Cardiac muscle cell (in vitro differentiated cells and primary cell): ENCODE measurements around the gene RAD54L. TPM values are rescaled to one million over a fixed set of nuclear protein-coding genes. Genes with fewer than 3 reads are reported as not detected.

Experiments used
- DNase-seq, 2 donors: peaks; one replicate each; pipeline versions ENCODE4 v3.0.0 to v3.0.0-alpha.2; 2010 to 2017; ENCODE audit warnings: low read depth in 1 of 2, low spot score in 1 of 2
- H3K27ac ChIP-seq: fragments of 200-600 bp; sonication (generic); 2 replicates; pipeline ENCODE4 v1.5.1; 2016
- H3K27me3 ChIP-seq: fragments of 200-600 bp; sonication (generic); 2 replicates; pipeline ENCODE4 v1.6.0; 2016; ENCODE audit warnings: control low read depth
- H3K36me3 ChIP-seq: fragments of 200-600 bp; sonication (generic); 2 replicates; pipeline ENCODE4 v1.5.1; 2016; ENCODE audit warnings: control low read depth
- H3K4me1 ChIP-seq: fragments of 200-600 bp; sonication (generic); 2 replicates; pipeline ENCODE4 v1.8.1; 2017; ENCODE audit warnings: low read depth, mild to moderate bottlenecking, mixed run types
- H3K4me3 ChIP-seq: fragments of 200-600 bp; sonication (generic); 2 replicates; pipeline ENCODE4 v1.5.1; 2016; ENCODE audit warnings: mild to moderate bottlenecking
- H3K9me3 ChIP-seq: fragments of 200-600 bp; sonication (generic); 2 replicates; pipeline ENCODE4 v1.5.1; 2017; ENCODE audit warnings: low read depth, mild to moderate bottlenecking, control low read depth
- polyA plus RNA-seq: library from polyadenylated mRNA; unstranded; fragments of >200 nt; fragmentation: Nextera tagmentation; extraction: Ambion mirVana; gene quantifications from 2 replicates; pipeline ENCODE4 v1.2.1, GENCODE V29; 2016
- total RNA-seq: library from RNA; depleted of rRNA; stranded (reverse); fragments of >200 nt; gene quantifications from 2 replicates; pipeline ENCODE4 v1.2.3, GENCODE V29; 2016
- TF ChIP-seq, protein P1 (sequence below): IDR thresholded peaks from 2 replicates; pipeline ENCODE4 v1.5.1; 2012; ENCODE audit warnings: low read depth, mild to moderate bottlenecking, low read length

Gene RAD54L
- 2.5 and 3.3 TPM in 2 replicates for total RNA-seq
- polyA plus RNA-seq: 5.9 and 13.6 TPM in 2 replicates

GRCh38 chr1:46247436-46248121 is at the start of gene RAD54L:
Gene RAD54L, plus strand, starts transcription at chr1:46247763. Its CDS starts 643 bp downstream, at chr1:46248406.
- TF ChIP-seq, protein P1, sequence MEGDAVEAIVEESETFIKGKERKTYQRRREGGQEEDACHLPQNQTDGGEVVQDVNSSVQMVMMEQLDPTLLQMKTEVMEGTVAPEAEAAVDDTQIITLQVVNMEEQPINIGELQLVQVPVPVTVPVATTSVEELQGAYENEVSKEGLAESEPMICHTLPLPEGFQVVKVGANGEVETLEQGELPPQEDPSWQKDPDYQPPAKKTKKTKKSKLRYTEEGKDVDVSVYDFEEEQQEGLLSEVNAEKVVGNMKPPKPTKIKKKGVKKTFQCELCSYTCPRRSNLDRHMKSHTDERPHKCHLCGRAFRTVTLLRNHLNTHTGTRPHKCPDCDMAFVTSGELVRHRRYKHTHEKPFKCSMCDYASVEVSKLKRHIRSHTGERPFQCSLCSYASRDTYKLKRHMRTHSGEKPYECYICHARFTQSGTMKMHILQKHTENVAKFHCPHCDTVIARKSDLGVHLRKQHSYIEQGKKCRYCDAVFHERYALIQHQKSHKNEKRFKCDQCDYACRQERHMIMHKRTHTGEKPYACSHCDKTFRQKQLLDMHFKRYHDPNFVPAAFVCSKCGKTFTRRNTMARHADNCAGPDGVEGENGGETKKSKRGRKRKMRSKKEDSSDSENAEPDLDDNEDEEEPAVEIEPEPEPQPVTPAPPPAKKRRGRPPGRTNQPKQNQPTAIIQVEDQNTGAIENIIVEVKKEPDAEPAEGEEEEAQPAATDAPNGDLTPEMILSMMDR: no peak
- DNase-seq: peak; percentile 99
- peak within 1 kb of the TSS; percentile 81 for H3K27ac ChIP-seq
- no peaks in the 10 kb centered on the region for H3K9me3 ChIP-seq
- no peaks in the 10 kb centered on the region for H3K27me3 ChIP-seq
- H3K4me1 ChIP-seq: no peaks in the 10 kb centered on the region
- H3K4me3 ChIP-seq: peak within 1 kb of the TSS; percentile 77
- peaks cover 3% of the 10 kb centered on the region for H3K36me3 ChIP-seq

DNA sequence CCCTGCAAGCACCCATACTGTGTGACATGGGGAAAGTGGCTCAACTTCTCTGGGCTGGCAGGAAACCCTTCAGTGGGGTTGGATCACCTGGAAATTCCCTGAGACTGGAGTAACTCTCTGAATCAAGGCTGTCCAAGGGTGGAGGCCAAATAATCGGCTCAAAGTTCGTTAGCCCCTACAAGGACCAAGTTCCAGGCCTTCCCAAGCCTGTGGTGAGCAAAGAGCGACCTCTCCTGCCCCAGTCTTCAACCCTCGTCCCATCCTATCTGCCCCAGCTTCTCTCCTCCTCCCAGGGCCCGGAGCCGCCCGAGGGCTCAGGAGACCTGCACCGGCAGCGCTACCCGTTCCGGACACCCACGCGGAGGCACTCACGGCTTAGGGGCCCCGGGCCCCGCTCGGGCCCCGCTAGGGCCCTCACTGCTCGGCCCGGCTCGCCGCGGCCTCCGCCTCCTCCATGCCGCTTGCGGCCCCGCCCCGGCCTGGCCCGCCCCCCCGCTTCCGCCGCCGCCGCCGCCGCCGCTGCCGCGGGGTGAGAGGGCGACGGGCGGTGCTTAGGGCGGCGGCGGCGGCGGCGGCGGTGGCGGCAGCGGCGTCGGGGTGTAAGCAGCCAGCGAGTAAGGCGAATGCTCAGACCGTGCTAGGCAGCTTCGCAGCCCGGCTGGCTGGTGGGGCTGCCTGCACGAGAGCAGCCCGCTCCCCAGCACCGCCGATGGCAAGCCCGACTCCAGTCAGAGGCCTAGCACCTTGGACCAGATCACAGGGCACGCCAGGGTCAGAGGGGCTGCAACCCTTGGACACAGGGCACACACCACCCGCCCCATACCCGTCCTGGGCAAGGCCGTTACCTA is 49.4 kb upstream of the RAD54L start, which contains the start of gene POMGNT1:
POMGNT1 (minus strand) TSS at position 471 of the 848 bp plus-strand sequence. CDS start 613 bp downstream, outside the sequence.
- Histone ChIP-seq H3K9me3 (no peaks in the 10 kb centered on the region), H3K27ac (peak within 1 kb of the TSS; percentile 88), H3K4me1 (peaks cover 3% of the 10 kb centered on the region), H3K27me3 (no peaks in the 10 kb centered on the region), H3K4me3 (peak within 1 kb of the TSS; percentile 89), H3K36me3 (peaks cover 7% of the 10 kb centered on the region)
- DNase-seq: peak; percentile 76 to 83
- TF ChIP-seq, protein P1: no peak

- DNase-seq: no peak
- Histone ChIP-seq H3K27me3 (no peaks in the 10 kb centered on the region), H3K9me3 (no peaks in the 10 kb centered on the region), H3K4me1 (peaks cover 6% of the 10 kb centered on the region), H3K36me3 (peaks cover 3% of the 10 kb centered on the region), H3K4me3 (no peak overlapping the region), H3K27ac (peak overlapping the region; percentile 88)
- TF ChIP-seq, protein P1: no peak
Observed at GRCh38 chr1:46199233-46199749, 48.3 kb upstream of the RAD54L start.

DNA sequence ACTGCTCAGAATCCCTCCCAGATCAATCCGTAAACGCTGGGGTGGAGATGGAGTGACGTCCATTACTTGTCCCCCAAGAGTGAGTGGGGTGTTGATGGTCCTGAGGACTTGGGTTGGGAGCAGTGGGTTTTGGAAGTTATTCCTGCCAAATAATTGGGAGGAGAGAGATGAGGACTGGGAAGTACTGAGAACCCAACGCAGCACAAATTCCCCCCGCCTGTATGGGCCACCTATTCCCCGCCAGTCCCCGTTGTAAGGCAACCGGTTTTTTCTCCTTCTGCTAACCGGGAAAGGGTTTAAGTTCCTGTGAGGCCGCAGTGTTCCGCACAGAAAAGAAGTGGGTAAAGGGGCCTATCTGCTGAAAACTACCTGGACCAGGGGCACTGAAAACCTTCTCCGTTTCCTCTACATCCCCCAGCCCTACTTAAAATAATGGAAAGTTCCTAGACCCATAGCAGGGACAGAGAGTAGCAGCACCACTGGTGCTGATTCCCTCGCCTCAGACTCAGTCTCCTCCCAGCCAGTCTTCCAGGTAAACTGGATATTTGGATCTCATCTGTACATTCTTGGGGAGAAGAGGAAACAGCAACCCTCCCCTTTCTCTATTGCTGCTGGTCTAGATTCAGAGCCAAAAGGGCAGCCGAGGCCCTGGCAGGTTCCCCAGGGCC is 43.7 kb upstream of the RAD54L start:
- H3K9me3 ChIP-seq: no peaks in the 10 kb centered on the region
- H3K27me3 ChIP-seq: no peaks in the 10 kb centered on the region
- H3K4me1 ChIP-seq: peaks cover 8% of the 10 kb centered on the region
- H3K36me3 ChIP-seq: no peaks in the 10 kb centered on the region
- H3K27ac ChIP-seq: no peak overlapping the region
- TF ChIP-seq, protein P1: no peak
- peak overlapping the region; percentile 87 for H3K4me3 ChIP-seq
- DNase-seq: peak in 1 of 2 donors; percentile 33

DNA sequence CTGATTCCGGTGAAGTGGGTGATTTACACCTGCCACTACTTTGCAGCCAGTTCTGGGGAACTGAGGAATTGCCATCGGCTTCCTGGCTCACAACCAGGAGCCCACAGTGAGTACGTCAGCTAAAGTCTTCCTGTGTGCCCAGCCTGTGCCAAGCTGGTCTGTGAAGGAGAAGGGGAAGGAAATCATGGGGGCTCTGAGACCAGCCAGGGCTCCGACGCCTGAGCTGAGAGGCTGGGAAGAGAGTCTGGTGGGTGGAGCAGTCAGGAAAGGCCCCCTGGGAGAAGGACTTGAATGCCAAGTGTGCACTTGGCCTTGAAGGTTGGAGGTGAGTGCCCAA is 43.2 kb upstream of the RAD54L start:
- no peaks in the 10 kb centered on the region for H3K27me3 ChIP-seq
- no peaks in the 10 kb centered on the region for H3K9me3 ChIP-seq
- peaks cover 8% of the 10 kb centered on the region for H3K4me1 ChIP-seq
- TF ChIP-seq, protein P1: no peak
- no peak overlapping the region for H3K27ac ChIP-seq
- no peaks in the 10 kb centered on the region for H3K36me3 ChIP-seq
- peak overlapping the region; percentile 87 for H3K4me3 ChIP-seq
- DNase-seq: no peak
